SK-N-SH (cell line): ENCODE measurements around the gene NKAPL. TPM values are rescaled to one million over a fixed set of nuclear protein-coding genes. Genes with fewer than 3 reads are reported as not detected.

Experiments
- CTCF ChIA-PET: fragments of 300-600, 350-600 bp; formaldehyde crosslinking; extraction: SDS; loops from one replicate; lab custom pipeline; 2021; lab: Yijun Ruan, JAX
- POLR2A ChIA-PET: fragments of 350-600 bp; sonication (Branson Sonifier 250); formaldehyde crosslinking; extraction: SDS; loops from one replicate; lab custom pipeline; 2020; ENCODE audit warnings: antibody characterized with exemption, inconsistent platforms; lab: Yijun Ruan, JAX
- DNase-seq: peaks from one replicate; pipeline ENCODE4 v3.0.0; 2012
- H2AFZ ChIP-seq: fragments of 200-600 bp; sonication (generic); 2 replicates; pipeline ENCODE4 v1.8.1; 2016; ENCODE audit warnings: antibody characterized with exemption, mild to moderate bottlenecking, low read depth
- H3F3A ChIP-seq: fragments of 200-600 bp; sonication (generic); replicated peaks from 2 replicates; pipeline ENCODE3; 2016; ENCODE audit warnings: antibody characterized with exemption, mild to moderate bottlenecking; ENCODE audit not compliant: insufficient read depth
- H3K27ac ChIP-seq, 2 experiments: fragments of 200-500 bp in 1 of 2; fragments of 200-600 bp in 1 of 2; sonication (Bioruptor generic) in 1 of 2; sonication (generic), shearing (Covaris generic) in 1 of 2; 2 replicates each; pipeline versions ENCODE4 v1.5.1 to v1.6.1; 2014 to 2016; ENCODE audit warnings: low read depth in 2 of 2, inconsistent platforms in 1 of 2, low read length in 1 of 2, mild to moderate bottlenecking in 1 of 2, mixed read lengths in 1 of 2
- H3K27me3 ChIP-seq: fragments of 200-600 bp; sonication (generic), shearing (Covaris generic); 2 replicates; pipeline ENCODE4 v1.6.1; 2016; ENCODE audit warnings: mixed run types; ENCODE audit not compliant: insufficient read depth
- H3K36me3 ChIP-seq, 2 experiments: fragments of 200-500 bp in 1 of 2; fragments of 200-600 bp in 1 of 2; sonication (Bioruptor generic) in 1 of 2; sonication (generic) in 1 of 2; replicated peaks in 1 of 2; 2 replicates each; pipeline versions ENCODE3 to v1.5.1; 2014 to 2016; ENCODE audit warnings: low read length in 1 of 2, mild to moderate bottlenecking in 1 of 2; ENCODE audit not compliant: insufficient read depth in 2 of 2, control insufficient read depth in 1 of 2
- H3K4me1 ChIP-seq, 2 experiments: fragments of 200-500 bp in 1 of 2; fragments of 200-600 bp in 1 of 2; sonication (Bioruptor generic) in 1 of 2; sonication (generic), shearing (Covaris generic) in 1 of 2; 2 replicates each; pipeline versions ENCODE4 v1.5.1 to v1.6.1; 2014 to 2016; ENCODE audit warnings: low read depth in 1 of 2, low read length in 1 of 2, mixed run types in 1 of 2; ENCODE audit not compliant: insufficient read depth in 2 of 2, control insufficient read depth in 1 of 2
- H3K4me2 ChIP-seq: fragments of 200-600 bp; sonication (generic), shearing (Covaris generic); 2 replicates; pipeline ENCODE4 v1.6.1; 2017; ENCODE audit warnings: mixed run types
- H3K4me3 ChIP-seq, 2 experiments: fragments of 200-500 bp in 1 of 2; fragments of 200-600 bp in 1 of 2; sonication (Bioruptor generic) in 1 of 2; sonication (generic), shearing (Covaris generic) in 1 of 2; 2 replicates each; pipeline versions ENCODE4 v1.5.1 to v1.8.1; 2014 to 2016; ENCODE audit warnings: low read depth in 2 of 2, inconsistent platforms in 1 of 2, low read length in 1 of 2, mild to moderate bottlenecking in 1 of 2, mixed read lengths in 1 of 2, moderate library complexity in 1 of 2
- H3K79me2 ChIP-seq: fragments of 200-600 bp; sonication (generic); 2 replicates; pipeline ENCODE4 v1.8.1; 2017; ENCODE audit warnings: mild to moderate bottlenecking; ENCODE audit not compliant: insufficient read depth
- H3K9ac ChIP-seq: fragments of 200-600 bp; sonication (generic); 2 replicates; pipeline ENCODE4 v1.6.1; 2017; ENCODE audit warnings: mixed run types
- H3K9me2 ChIP-seq: fragments of 200-600 bp; sonication (generic); 2 replicates; pipeline ENCODE4 v1.6.1; 2017; ENCODE audit warnings: mixed run types
- H3K9me3 ChIP-seq: fragments of 200-600 bp; sonication (generic); 2 replicates; pipeline ENCODE4 v1.6.1; 2017; ENCODE audit warnings: mixed run types, mild to moderate bottlenecking, moderate library complexity
- H4K20me1 ChIP-seq: fragments of 200-600 bp; sonication (generic); 2 replicates; pipeline ENCODE4 v1.6.1; 2017; ENCODE audit warnings: mild to moderate bottlenecking, mixed run types; ENCODE audit not compliant: insufficient read depth
- CHD2 ChIP-seq: fragments of 150-350 bp; IDR thresholded peaks from 2 replicates; pipeline ENCODE4 v1.6.1; 2018; ENCODE audit warnings: low read length; ENCODE audit not compliant: partially characterized antibody
- FOSL2 ChIP-seq: IDR thresholded peaks from 2 replicates; pipeline ENCODE4 v1.4.0; 2012; ENCODE audit warnings: low read depth, mild to moderate bottlenecking, moderate library complexity, borderline replicate concordance
- FOXJ3 ChIP-seq: sonication (generic); formaldehyde crosslinking; IDR thresholded peaks from 2 replicates; pipeline ENCODE4 v1.5.1; 2020; ENCODE audit warnings: mild to moderate bottlenecking, missing genetic modification reagents
- FOXM1 ChIP-seq: IDR thresholded peaks from 2 replicates; pipeline ENCODE4 v1.4.0; 2012; ENCODE audit warnings: low read depth, mild to moderate bottlenecking
- GABPA ChIP-seq: IDR thresholded peaks from 2 replicates; pipeline ENCODE4 v1.4.0; 2012; ENCODE audit warnings: low read depth, mild to moderate bottlenecking
- GATA2 ChIP-seq: sonication (generic); formaldehyde crosslinking; IDR thresholded peaks from 2 replicates; pipeline ENCODE4 v1.5.0; 2020; ENCODE audit warnings: mild to moderate bottlenecking, missing genetic modification reagents
- IRF3 ChIP-seq: fragments of 150-350 bp; IDR thresholded peaks from 2 replicates; pipeline ENCODE4 v1.6.1; 2016; ENCODE audit warnings: mild to moderate bottlenecking, low read depth, low read length
- MXI1 ChIP-seq: IDR thresholded peaks from 2 replicates; pipeline ENCODE4 v1.6.1; 2012; ENCODE audit warnings: mild to moderate bottlenecking, low read depth, low read length, improper control_type of control experiment
- NRF1 ChIP-seq: IDR thresholded peaks from 2 replicates; pipeline ENCODE4 v1.6.1; 2012; ENCODE audit warnings: low read depth, mild to moderate bottlenecking, low read length
- POLR2AphosphoS5 ChIP-seq: IDR thresholded peaks from 2 replicates; pipeline ENCODE4 v1.6.1; 2012; ENCODE audit warnings: low read depth, low read length
- RFX5 ChIP-seq: IDR thresholded peaks from 2 replicates; pipeline ENCODE4 v1.6.1; 2012; ENCODE audit warnings: mild to moderate bottlenecking, improper control_type of control experiment, low read length
- RXRA ChIP-seq: IDR thresholded peaks from 2 replicates; pipeline ENCODE4 v1.4.0; 2012; ENCODE audit warnings: low read depth, mild to moderate bottlenecking, borderline replicate concordance
- SMC3 ChIP-seq: IDR thresholded peaks from 2 replicates; pipeline ENCODE4 v1.6.1; 2012; ENCODE audit warnings: low read depth, low read length, improper control_type of control experiment
- TAF1 ChIP-seq: IDR thresholded peaks from 2 replicates; pipeline ENCODE4 v1.6.1; 2012; ENCODE audit warnings: low read depth, mild to moderate bottlenecking, low read length, moderate library complexity, borderline replicate concordance
- TCF12 ChIP-seq: IDR thresholded peaks from 2 replicates; pipeline ENCODE4 v1.4.0; 2012
- TEAD4 ChIP-seq: IDR thresholded peaks from 2 replicates; pipeline ENCODE4 v1.4.0; 2012; ENCODE audit warnings: mild to moderate bottlenecking, borderline replicate concordance; ENCODE audit not compliant: insufficient read depth
- ZBTB33 ChIP-seq: IDR thresholded peaks from 2 replicates; pipeline ENCODE4 v1.4.0; 2012; ENCODE audit warnings: low read depth, borderline replicate concordance
- polyA plus RNA-seq, 3 experiments: library from polyadenylated mRNA; depleted of rRNA; stranded (reverse); fragments of >200 nt; gene quantifications; 2 replicates each; pipeline ENCODE4 v1.2.3, GENCODE V29; 2012
- TF ChIP-seq, protein P1 (sequence below): IDR thresholded peaks from 2 replicates; pipeline ENCODE4 v1.4.0; 2012; ENCODE audit warnings: low read depth, borderline replicate concordance

The NKAPL gene
- polyA plus RNA-seq, 1 of the 3 experiments (the other 2 are of a cell fraction): not detected

DNA sequence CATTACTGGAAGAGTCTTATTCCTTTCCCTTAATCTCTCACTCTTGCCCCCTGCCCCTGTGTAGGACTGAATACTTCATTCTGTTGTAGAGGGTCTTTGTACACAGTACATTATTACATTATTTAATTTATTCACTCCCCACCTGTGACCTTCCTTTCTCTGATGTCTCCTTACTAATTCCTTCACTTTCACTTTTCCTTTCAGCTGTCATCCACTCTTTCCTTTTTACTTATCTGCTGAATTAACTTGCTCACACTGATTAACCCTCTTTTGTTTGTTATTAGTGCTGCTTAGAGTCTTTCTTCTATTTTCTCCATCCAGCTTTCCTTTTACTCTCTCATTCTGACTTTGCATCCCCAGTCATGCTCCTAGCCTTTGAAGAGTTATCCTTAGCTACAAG lies 15.8 kb downstream of the NKAPL start:
- no peaks in the 10 kb centered on the region for H3K4me1 ChIP-seq
- H3K4me2 ChIP-seq: no peak overlapping the region
- no peaks in the 10 kb centered on the region for H3K9me3 ChIP-seq
- H3F3A ChIP-seq: peaks cover 3% of the 10 kb centered on the region
- H3K9ac ChIP-seq: no peak overlapping the region
- H3K4me3 ChIP-seq: no peak overlapping the region
- no peaks in the 10 kb centered on the region for H3K27me3 ChIP-seq
- POLR2A ChIA-PET: no interaction called here
- peaks cover 45 to 50% of the 10 kb centered on the region in 2 experiments for H3K36me3 ChIP-seq
- no peak for DNase-seq
- CTCF ChIA-PET: interaction anchor here (1.2 kb wide), 1 partner anchor 81 kb away, joined by 3 read pairs; no protein-coding TSS in a partner anchor
- no peaks in the 10 kb centered on the region for H3K9me2 ChIP-seq
- no peak for TF ChIP-seq CHD2
- TF ChIP-seq TCF12: no peak
- TF ChIP-seq RXRA: no peak
- TF ChIP-seq RFX5: no peak
- no peak for TF ChIP-seq IRF3
- no peak for TF ChIP-seq SMC3
- TF ChIP-seq TAF1: no peak
- TF ChIP-seq, protein P1, sequence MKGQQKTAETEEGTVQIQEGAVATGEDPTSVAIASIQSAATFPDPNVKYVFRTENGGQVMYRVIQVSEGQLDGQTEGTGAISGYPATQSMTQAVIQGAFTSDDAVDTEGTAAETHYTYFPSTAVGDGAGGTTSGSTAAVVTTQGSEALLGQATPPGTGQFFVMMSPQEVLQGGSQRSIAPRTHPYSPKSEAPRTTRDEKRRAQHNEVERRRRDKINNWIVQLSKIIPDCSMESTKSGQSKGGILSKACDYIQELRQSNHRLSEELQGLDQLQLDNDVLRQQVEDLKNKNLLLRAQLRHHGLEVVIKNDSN: no peak
- no peak for TF ChIP-seq TEAD4
- no peak for TF ChIP-seq FOXM1
- TF ChIP-seq FOSL2: no peak
- TF ChIP-seq FOXJ3 (CRISPR knock-in tag): no peak
- no peak for TF ChIP-seq ZBTB33
- TF ChIP-seq GABPA: no peak
- no peak for TF ChIP-seq POLR2AphosphoS5
- TF ChIP-seq GATA2 (CRISPR knock-in tag): no peak
- TF ChIP-seq NRF1: no peak
- no peak for TF ChIP-seq MXI1
- H2AFZ ChIP-seq: no peak overlapping the region
- H3K79me2 ChIP-seq: peaks cover 15% of the 10 kb centered on the region; the same call in 1 of the 2 replicates
- H4K20me1 ChIP-seq: no peaks in the 10 kb centered on the region
- no peak overlapping the region for H3K27ac ChIP-seq
